ENCODE results near the gene LCE3A. TPM values are rescaled to one million over a fixed set of nuclear protein-coding genes. Genes with fewer than 3 reads are reported as not detected.

LCE3A gene
- polyA plus RNA-seq, 2 of the 4 experiments (the other 2 are of a cell fraction), result not detected

GRCh38 chr1:152640351-152640750 lies 17.4 kb upstream of the LCE3A start:
- CTCF ChIA-PET, result interaction anchor here (1.0 to 1.8 kb wide), 4 partner anchors 13 to 160 kb away, joined by 3 to 12 read pairs (median 3); no protein-coding TSS in a partner anchor
- ATAC-seq, result no peak
- no peak for DNase-seq (ENCODE audit: low read depth in 1 of 2, low spot score in 1 of 2)
- no peaks in the 10 kb centered on the region for H3K9me3 ChIP-seq
- H3K4me1 ChIP-seq, result no peaks in the 10 kb centered on the region
- POLR2A ChIA-PET, result no interaction called here
- WGBS (ENCODE audit: missing lambda C conversion rate), result 13% methylated on average over 1 of the region's 1 CpG
- no peak overlapping the region for H3K4me2 ChIP-seq
- no peak overlapping the region for H3K4me3 ChIP-seq
- FAIRE-seq, result no peak
- no peak overlapping the region for H3K27ac ChIP-seq
- TF ChIP-seq FOXS1 (CRISPR knock-in tag; IDR thresholded peaks at IDR 0.05), result no peak
- no peak for TF ChIP-seq NR3C1 (IDR thresholded peaks at IDR 0.05)
- TF ChIP-seq EHF (CRISPR knock-in tag; IDR thresholded peaks at IDR 0.05), result no peak
- no peak for TF ChIP-seq ATOH8 (CRISPR knock-in tag; IDR thresholded peaks at IDR 0.05; ENCODE audit: low read depth)
- TF ChIP-seq GATA3 (IDR thresholded peaks at IDR 0.05; ENCODE audit: borderline replicate concordance), result no peak
- TF ChIP-seq HDAC2 (IDR thresholded peaks at IDR 0.05), result no peak
- TF ChIP-seq CEBPB (IDR thresholded peaks at IDR 0.05), result no peak
- TF ChIP-seq KDM5A (IDR thresholded peaks at IDR 0.05), result no peak
- no peak for TF ChIP-seq E2F6 (IDR thresholded peaks at IDR 0.05; ENCODE audit: borderline replicate concordance, low read depth)
- no peak for TF ChIP-seq HEYL (CRISPR knock-in tag; IDR thresholded peaks at IDR 0.05)
- TF ChIP-seq NPAS2 (CRISPR knock-in tag; IDR thresholded peaks at IDR 0.05; ENCODE audit: borderline replicate concordance), result no peak
- TF ChIP-seq FOSL2 (IDR thresholded peaks at IDR 0.05), result no peak
- TF ChIP-seq FOSL2 (CRISPR knock-in tag; IDR thresholded peaks at IDR 0.05), result no peak

GRCh38 chr1:152630596-152630995 lies 7.7 kb upstream of the LCE3A start:
- 54% methylated on average over 3 of the region's 3 CpGs for WGBS (ENCODE audit: missing lambda C conversion rate)
- no peak overlapping the region for H3K4me2 ChIP-seq
- no peaks in the 10 kb centered on the region for H3K9me3 ChIP-seq
- H3K27ac ChIP-seq, result no peak overlapping the region
- TF ChIP-seq SMC3 (IDR thresholded peaks at IDR 0.05), result no peak
- TF ChIP-seq ATOH8 (CRISPR knock-in tag; IDR thresholded peaks at IDR 0.05; ENCODE audit: low read depth), result no peak
- no peak for TF ChIP-seq PHF8 (IDR thresholded peaks at IDR 0.05; ENCODE audit: borderline replicate concordance, low read depth)
- no peak for TF ChIP-seq FOSL2 (IDR thresholded peaks at IDR 0.05)
- no peak for TF ChIP-seq FOSL2 (CRISPR knock-in tag; IDR thresholded peaks at IDR 0.05)
- TF ChIP-seq CTCF (IDR thresholded peaks at IDR 0.05), result no peak
- no peak for TF ChIP-seq ESRRA (IDR thresholded peaks at IDR 0.05; ENCODE audit: borderline replicate concordance, low read length)
- no peak for TF ChIP-seq CHD4 (IDR thresholded peaks at IDR 0.05; ENCODE audit: borderline replicate concordance)
- TF ChIP-seq REST (IDR thresholded peaks at IDR 0.05), result no peak
- TF ChIP-seq RAD21 (conservative IDR thresholded peaks at IDR 0.05 in 1 of 2, IDR thresholded peaks at IDR 0.05 in 1 of 2), result no peak
- TF ChIP-seq MAFK (IDR thresholded peaks at IDR 0.05; ENCODE audit: partially characterized antibody), result no peak
- TF ChIP-seq EHMT2 (IDR thresholded peaks at IDR 0.05; ENCODE audit: low read depth), result no peak
- no peak for TF ChIP-seq HOXA7 (CRISPR knock-in tag; IDR thresholded peaks at IDR 0.05)
- no peak for TF ChIP-seq SREBF2 (IDR thresholded peaks at IDR 0.05)
- TF ChIP-seq RFX5 (IDR thresholded peaks at IDR 0.05), result no peak
- no peak for TF ChIP-seq ELK1 (IDR thresholded peaks at IDR 0.05; ENCODE audit: low read depth, low read length)
- TF ChIP-seq MAX (IDR thresholded peaks at IDR 0.05), result no peak
- no peak for TF ChIP-seq FOXS1 (CRISPR knock-in tag; IDR thresholded peaks at IDR 0.05)
- no peak for TF ChIP-seq CHD2 (IDR thresholded peaks at IDR 0.05; ENCODE audit: low read length, partially characterized antibody)
- ChIA-PET POLR2A (no interaction called here), CTCF (interaction anchor here (1.0 to 1.8 kb wide), 2 partner anchors 23 to 240 kb away, joined by 3 to 5 read pairs; no protein-coding TSS in a partner anchor)
- DNase-seq (ENCODE audit: low read depth in 1 of 2, low spot score in 1 of 2) (no peak), ATAC-seq (no peak), FAIRE-seq (no peak)
- no peaks in the 10 kb centered on the region for H3K4me1 ChIP-seq
- no peak overlapping the region for H3K4me3 ChIP-seq
